A673 (cell line): ENCODE data around the gene FNDC5. TPM values are rescaled to one million over a fixed set of nuclear protein-coding genes. Genes with fewer than 3 reads are reported as not detected.

Experiments used
- BruUV-seq: library from RNA; stranded (reverse); fragments of 400-500 nt; replicated peaks from 2 replicates; lab custom pipeline; 2021; lab: Mats Ljungman, UMichigan
- CTCF ChIA-PET: fragments of 300-600 bp; sonication (Branson Sonifier 250); formaldehyde crosslinking; loops from one replicate; lab custom pipeline; 2022; ENCODE audit warnings: antibody characterized with exemption; lab: Charles Lee
- POLR2A ChIA-PET: fragments of 300-600 bp; sonication (Branson Sonifier 250); formaldehyde crosslinking; loops from one replicate; lab custom pipeline; 2022; ENCODE audit warnings: antibody characterized with exemption; ENCODE audit not compliant: low non-redundant PET; lab: Charles Lee
- DNase-seq: peaks from one replicate; pipeline ENCODE4 v3.0.0-alpha.2; 2015; ENCODE audit warnings: low spot score
- H3K27ac ChIP-seq: fragments of 200-600 bp; sonication (generic); 2 replicates; pipeline ENCODE4 v1.5.1; 2016; ENCODE audit warnings: mixed run types, low read depth, mild to moderate bottlenecking, mixed read lengths, antibody characterized with exemption, low read length; ENCODE audit not compliant: poor library complexity, severe bottlenecking
- H3K27me3 ChIP-seq: fragments of 200-600 bp; sonication (generic); replicated peaks from 2 replicates; pipeline ENCODE4 v1.6.1; 2017; ENCODE audit warnings: mixed run types, low read depth, mild to moderate bottlenecking, mixed read lengths, antibody characterized with exemption, low read length; ENCODE audit not compliant: insufficient read depth, poor library complexity
- H3K36me3 ChIP-seq: fragments of 200-600 bp; sonication (generic); 2 replicates; pipeline ENCODE4 v1.6.1; 2016; ENCODE audit warnings: mixed run types, mild to moderate bottlenecking, mixed read lengths, antibody characterized with exemption, low read length; ENCODE audit not compliant: insufficient read depth, poor library complexity, severe bottlenecking
- H3K4me1 ChIP-seq: fragments of 200-600 bp; sonication (generic); 2 replicates; pipeline ENCODE4 v1.6.1; 2017; ENCODE audit warnings: mixed run types, mild to moderate bottlenecking, mixed read lengths, antibody characterized with exemption, low read length; ENCODE audit not compliant: insufficient read depth, poor library complexity, severe bottlenecking
- H3K4me3 ChIP-seq: fragments of 200-600 bp; sonication (generic); 2 replicates; pipeline ENCODE4 v1.5.1; 2016; ENCODE audit warnings: low read depth, mixed run types, mild to moderate bottlenecking, mixed read lengths, low read length; ENCODE audit not compliant: poor library complexity, severe bottlenecking
- H3K9me3 ChIP-seq: fragments of 200-600 bp; sonication (generic); 2 replicates; pipeline ENCODE4 v1.6.1; 2016; ENCODE audit warnings: mixed run types, low read depth, mild to moderate bottlenecking, mixed read lengths, antibody characterized with exemption, low read length; ENCODE audit not compliant: poor library complexity, severe bottlenecking
- CTCF ChIP-seq: fragments of 300-800, 200-600 bp; sonication (generic); conservative IDR thresholded peaks from 2 replicates; pipeline ENCODE4 v1.5.1; 2017; ENCODE audit warnings: low read depth, mild to moderate bottlenecking, antibody characterized with exemption, low read length, moderate library complexity, mixed read lengths
- EZH2 ChIP-seq: fragments of 200-600 bp; sonication (generic); IDR thresholded peaks from 2 replicates; pipeline ENCODE4 v1.6.1; 2017; ENCODE audit warnings: borderline replicate concordance, low read depth, mild to moderate bottlenecking, mixed read lengths, antibody characterized with exemption, low read length; ENCODE audit not compliant: poor library complexity, severe bottlenecking
- intact Hi-C: fragments of 100-400 bp; cut with micrococcal nuclease; formaldehyde crosslinking; loops from one replicate; pipeline ENCODE4 v1.10.0; 2022; ENCODE audit not compliant: unreplicated experiment
- total RNA-seq: library from RNA; stranded (reverse); gene quantifications from 2 replicates; pipeline ENCODE4 v1.2.3, GENCODE V29; 2021

Gene FNDC5
- total RNA-seq, 1 experiment from 2014 or later: 1.3 TPM

- Histone ChIP-seq H3K36me3 (no peaks in the 10 kb centered on the region), H3K4me3 (no peak overlapping the region), H3K4me1 (peaks cover 22% of the 10 kb centered on the region), H3K9me3 (no peaks in the 10 kb centered on the region), H3K27ac (no peak overlapping the region), H3K27me3 (no peaks in the 10 kb centered on the region)
- ChIA-PET POLR2A (no interaction called here), CTCF (no interaction called here)
- no peak for DNase-seq
- intact Hi-C loops: no loop called here
- no TSS peak for BruUV-seq
- TF ChIP-seq CTCF: no peak
Measured at GRCh38 chr1:32896451-32896850, 25.7 kb upstream of the FNDC5 start.

- no TSS peak for BruUV-seq
- no peaks in the 10 kb centered on the region for H3K36me3 ChIP-seq
- ChIA-PET CTCF (no interaction called here), POLR2A (no interaction called here)
- no peak for DNase-seq
- no peaks in the 10 kb centered on the region for H3K27me3 ChIP-seq
- no peak overlapping the region for H3K27ac ChIP-seq
- no peaks in the 10 kb centered on the region for H3K9me3 ChIP-seq
- no peak for TF ChIP-seq CTCF
- no peak for TF ChIP-seq EZH2
- peaks cover 17% of the 10 kb centered on the region for H3K4me1 ChIP-seq
- intact Hi-C loops: no loop called here
- no peak overlapping the region for H3K4me3 ChIP-seq
Measured at GRCh38 chr1:32895325-32896215, 24.9 kb upstream of the FNDC5 start.

GRCh38 chr1:32894681-32895080 is 24.0 kb upstream of the FNDC5 start:
- BruUV-seq: no TSS peak
- ChIA-PET CTCF (interaction anchor here (0.6 kb wide), 1 partner anchor 355 kb away, joined by 4 read pairs; the partner anchor contains the start of gene ZBTB8A), POLR2A (no interaction called here)
- DNase-seq: no peak
- TF ChIP-seq EZH2 (no peak), CTCF (no peak)
- no peak overlapping the region for H3K27ac ChIP-seq
- no peaks in the 10 kb centered on the region for H3K36me3 ChIP-seq
- H3K4me1 ChIP-seq: peaks cover 14% of the 10 kb centered on the region
- no peaks in the 10 kb centered on the region for H3K27me3 ChIP-seq
- H3K9me3 ChIP-seq: no peaks in the 10 kb centered on the region
- no peak overlapping the region for H3K4me3 ChIP-seq
- intact Hi-C loops: no loop called here
